GM12874 (cell line): ENCODE measurements around the gene TMEM98.

Experiments used
- TF ChIP-seq, protein P1 (sequence below): IDR thresholded peaks from 2 replicates; pipeline ENCODE4 v1.5.1; 2011; ENCODE audit warnings: low read depth, mild to moderate bottlenecking, control low read depth, low read length, moderate library complexity; ENCODE audit not compliant: insufficient read depth

The TMEM98 gene

DNA sequence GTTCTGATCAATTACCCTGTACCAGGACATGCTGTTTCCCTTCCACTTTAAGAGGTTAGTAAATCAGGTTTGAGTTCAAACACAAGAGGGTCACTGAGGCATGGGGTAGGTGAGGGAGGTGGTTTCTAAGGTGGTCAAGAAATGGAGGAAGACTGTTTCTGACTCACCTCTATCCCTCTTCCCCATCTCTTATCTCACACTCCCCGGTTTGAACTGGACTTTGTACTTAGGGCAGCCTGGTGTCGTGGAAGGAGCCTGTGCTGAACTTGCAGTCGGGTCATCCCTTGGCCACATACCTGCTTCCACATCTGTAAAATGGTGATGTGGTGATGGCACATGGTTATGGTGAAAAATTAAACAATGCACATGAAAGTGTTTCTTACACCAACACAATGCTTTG lies 17.2 kb upstream of the TMEM98 start:
- TF ChIP-seq, protein P1, sequence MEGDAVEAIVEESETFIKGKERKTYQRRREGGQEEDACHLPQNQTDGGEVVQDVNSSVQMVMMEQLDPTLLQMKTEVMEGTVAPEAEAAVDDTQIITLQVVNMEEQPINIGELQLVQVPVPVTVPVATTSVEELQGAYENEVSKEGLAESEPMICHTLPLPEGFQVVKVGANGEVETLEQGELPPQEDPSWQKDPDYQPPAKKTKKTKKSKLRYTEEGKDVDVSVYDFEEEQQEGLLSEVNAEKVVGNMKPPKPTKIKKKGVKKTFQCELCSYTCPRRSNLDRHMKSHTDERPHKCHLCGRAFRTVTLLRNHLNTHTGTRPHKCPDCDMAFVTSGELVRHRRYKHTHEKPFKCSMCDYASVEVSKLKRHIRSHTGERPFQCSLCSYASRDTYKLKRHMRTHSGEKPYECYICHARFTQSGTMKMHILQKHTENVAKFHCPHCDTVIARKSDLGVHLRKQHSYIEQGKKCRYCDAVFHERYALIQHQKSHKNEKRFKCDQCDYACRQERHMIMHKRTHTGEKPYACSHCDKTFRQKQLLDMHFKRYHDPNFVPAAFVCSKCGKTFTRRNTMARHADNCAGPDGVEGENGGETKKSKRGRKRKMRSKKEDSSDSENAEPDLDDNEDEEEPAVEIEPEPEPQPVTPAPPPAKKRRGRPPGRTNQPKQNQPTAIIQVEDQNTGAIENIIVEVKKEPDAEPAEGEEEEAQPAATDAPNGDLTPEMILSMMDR, result no peak

DNA sequence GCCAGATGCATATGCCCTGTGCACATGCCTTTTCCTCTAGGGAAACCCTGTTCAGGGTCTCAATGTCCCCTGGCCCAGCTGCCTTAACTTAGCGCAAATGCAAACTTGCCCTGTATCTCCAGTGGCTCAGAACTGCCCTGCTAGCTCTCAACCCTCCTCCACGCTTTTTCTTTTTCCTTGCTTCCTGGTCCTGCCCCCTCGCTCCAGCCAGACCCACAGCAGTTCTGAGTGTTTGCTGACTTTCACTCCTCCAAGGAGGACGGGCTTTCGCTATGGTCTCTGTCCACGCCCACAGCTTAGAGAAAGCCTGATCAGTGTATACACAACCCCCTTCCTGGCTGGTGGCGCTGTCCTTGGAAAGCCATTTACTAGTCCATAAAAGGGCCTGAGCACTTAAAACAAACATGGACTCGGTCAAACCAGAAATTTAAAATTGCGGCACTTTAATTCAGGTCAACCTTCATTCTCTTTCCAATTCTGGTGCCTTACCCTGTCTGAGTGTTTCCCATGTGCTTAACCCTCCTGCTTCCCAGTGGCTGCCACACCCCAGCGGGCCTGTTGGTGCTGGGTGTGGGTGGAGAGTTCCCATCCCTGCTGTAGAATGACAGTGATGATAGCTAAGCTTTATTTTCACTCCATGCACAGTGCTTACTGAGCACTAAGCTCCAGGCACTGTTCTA lies 15.6 kb upstream of the TMEM98 start:
- TF ChIP-seq, protein P1, result no peak

GRCh38 chr17:32913593-32913992 lies 14.4 kb upstream of the TMEM98 start:
- TF ChIP-seq, protein P1, result no peak

DNA sequence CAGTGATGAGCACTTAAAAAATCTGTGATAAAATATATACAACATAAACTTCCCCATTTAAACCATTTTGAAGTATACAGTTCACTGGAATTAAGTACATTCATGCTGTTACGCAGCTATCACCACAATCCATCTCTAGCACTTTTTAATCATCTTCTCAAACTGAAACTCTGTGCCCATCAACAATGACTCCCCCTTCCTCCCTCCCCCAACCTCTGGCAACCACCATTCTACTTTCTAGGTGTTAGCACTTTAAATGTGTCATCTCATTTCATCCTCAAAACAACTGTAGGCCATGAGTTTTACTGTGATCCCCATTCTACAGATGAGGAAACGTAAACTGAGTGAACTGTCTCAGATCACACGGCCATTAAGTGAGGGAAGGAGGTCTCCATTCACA lies 13.8 kb upstream of the TMEM98 start:
- TF ChIP-seq, protein P1, result no peak

DNA sequence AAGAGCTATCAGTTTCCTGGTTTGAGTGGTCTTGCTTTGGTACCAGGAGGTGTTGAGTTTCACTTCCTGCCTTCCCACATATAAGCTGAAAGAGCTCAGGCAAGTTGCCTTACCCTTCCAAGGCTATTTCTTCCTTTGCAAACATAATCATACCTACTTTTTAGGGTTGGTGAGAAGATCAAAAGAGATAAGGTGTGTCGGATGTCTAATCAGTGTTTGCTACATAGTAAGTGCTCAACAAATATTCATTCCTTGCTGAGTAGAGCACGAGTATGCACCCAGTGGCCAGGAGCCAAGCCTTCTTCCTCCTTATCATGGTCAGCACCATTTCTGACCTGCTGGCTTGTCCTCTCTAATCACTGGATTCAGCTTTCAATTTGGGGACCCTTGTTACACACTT lies 12.7 kb upstream of the TMEM98 start:
- TF ChIP-seq, protein P1, result no peak

- TF ChIP-seq, protein P1, result no peak
Measured at GRCh38 chr17:32916134-32916533, 11.8 kb upstream of the TMEM98 start.

GRCh38 chr17:32917081-32917480 lies 10.9 kb upstream of the TMEM98 start:
- TF ChIP-seq, protein P1, result no peak
